ENCODE measurements around the gene MSH2. TPM values are rescaled to one million over a fixed set of nuclear protein-coding genes. Genes with fewer than 3 reads are reported as not detected.

MSH2 gene
- total RNA-seq, 1 donor from 2014 or later = 16.0 TPM

DNA sequence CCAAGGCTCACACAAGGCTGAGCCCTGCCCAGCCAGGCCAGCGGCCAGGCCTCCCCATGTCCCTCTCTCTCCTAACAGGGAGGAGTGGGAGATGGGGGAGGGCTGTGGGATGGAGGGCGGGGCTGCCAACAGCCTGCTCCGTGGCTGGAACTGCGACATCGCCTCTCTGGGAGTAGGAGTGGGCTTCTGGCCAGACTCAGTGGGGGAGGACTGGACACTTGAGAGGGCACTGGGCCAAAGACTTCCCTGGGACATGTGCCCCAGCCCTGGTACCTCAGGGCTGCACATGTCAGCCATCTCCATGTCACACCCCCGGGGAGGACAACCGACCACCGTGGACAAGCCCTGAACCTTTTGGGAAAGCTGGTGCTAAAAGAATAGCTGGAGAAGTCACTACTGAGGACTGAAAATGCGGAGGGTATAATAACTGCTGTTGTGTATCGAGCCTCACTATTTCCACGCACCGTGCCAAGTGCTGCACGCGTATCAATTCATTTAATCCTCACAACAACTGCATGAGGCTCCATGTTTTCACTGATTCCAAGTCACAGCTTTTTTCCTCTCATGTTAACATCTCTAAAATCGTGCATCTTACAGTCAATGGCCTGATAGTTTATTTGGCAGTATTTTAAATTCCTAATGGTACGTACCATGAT is 127.3 kb downstream of the MSH2 start:
- no peak overlapping the region for H3K4me2 ChIP-seq (ENCODE audit: low read length)
- no peaks in the 10 kb centered on the region for H3K36me3 Mint-ChIP-seq (ENCODE audit: low read depth, unreplicated experiment)
- FAIRE-seq (no peak), DNase-seq (ENCODE audit: low read depth) (no peak)
- H3K79me2 ChIP-seq (ENCODE audit: insufficient read depth, low read length) = no peaks in the 10 kb centered on the region
- peaks cover 11% of the 10 kb centered on the region for H3K27me3 Mint-ChIP-seq (ENCODE audit: low read depth, unreplicated experiment)
- H3K36me3 ChIP-seq (ENCODE audit: insufficient read depth, low read length) = no peaks in the 10 kb centered on the region
- H3K27ac Mint-ChIP-seq (ENCODE audit: unreplicated experiment) = no peak overlapping the region
- no peaks in the 10 kb centered on the region for H3K9me3 Mint-ChIP-seq (ENCODE audit: unreplicated experiment)
- H3K4me1 ChIP-seq (ENCODE audit: insufficient read depth, low read length) = peaks cover 27% of the 10 kb centered on the region
- TF ChIP-seq EZH2 (IDR thresholded peaks at IDR 0.05; ENCODE audit: insufficient read depth, low read length) = no peak
- TF ChIP-seq, protein P1, sequence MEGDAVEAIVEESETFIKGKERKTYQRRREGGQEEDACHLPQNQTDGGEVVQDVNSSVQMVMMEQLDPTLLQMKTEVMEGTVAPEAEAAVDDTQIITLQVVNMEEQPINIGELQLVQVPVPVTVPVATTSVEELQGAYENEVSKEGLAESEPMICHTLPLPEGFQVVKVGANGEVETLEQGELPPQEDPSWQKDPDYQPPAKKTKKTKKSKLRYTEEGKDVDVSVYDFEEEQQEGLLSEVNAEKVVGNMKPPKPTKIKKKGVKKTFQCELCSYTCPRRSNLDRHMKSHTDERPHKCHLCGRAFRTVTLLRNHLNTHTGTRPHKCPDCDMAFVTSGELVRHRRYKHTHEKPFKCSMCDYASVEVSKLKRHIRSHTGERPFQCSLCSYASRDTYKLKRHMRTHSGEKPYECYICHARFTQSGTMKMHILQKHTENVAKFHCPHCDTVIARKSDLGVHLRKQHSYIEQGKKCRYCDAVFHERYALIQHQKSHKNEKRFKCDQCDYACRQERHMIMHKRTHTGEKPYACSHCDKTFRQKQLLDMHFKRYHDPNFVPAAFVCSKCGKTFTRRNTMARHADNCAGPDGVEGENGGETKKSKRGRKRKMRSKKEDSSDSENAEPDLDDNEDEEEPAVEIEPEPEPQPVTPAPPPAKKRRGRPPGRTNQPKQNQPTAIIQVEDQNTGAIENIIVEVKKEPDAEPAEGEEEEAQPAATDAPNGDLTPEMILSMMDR (IDR thresholded peaks at IDR 0.05; ENCODE audit: insufficient read depth, low read depth, low read length) = no peak
- H3K4me3 Mint-ChIP-seq (ENCODE audit: unreplicated experiment) = no peak overlapping the region
- H3K27ac ChIP-seq (ENCODE audit: low read depth, low read length) = no peak overlapping the region
- no peaks in the 10 kb centered on the region for H4K20me1 ChIP-seq (ENCODE audit: insufficient read depth, low read length)
- no peaks in the 10 kb centered on the region for H3K9me3 ChIP-seq (ENCODE audit: insufficient read depth, low read depth, low read length)
- H3K9ac ChIP-seq (ENCODE audit: low read length) = no peak overlapping the region
- no peak overlapping the region for H3K4me3 ChIP-seq (ENCODE audit: insufficient read depth, low read depth, low read length)
- no peaks in the 10 kb centered on the region for H3K27me3 ChIP-seq (ENCODE audit: insufficient read depth, low read length)
- no peak overlapping the region for H2AFZ ChIP-seq (ENCODE audit: low read depth, low read length)
- H3K4me1 Mint-ChIP-seq (ENCODE audit: low read depth, unreplicated experiment) = peaks cover 17% of the 10 kb centered on the region

DNA sequence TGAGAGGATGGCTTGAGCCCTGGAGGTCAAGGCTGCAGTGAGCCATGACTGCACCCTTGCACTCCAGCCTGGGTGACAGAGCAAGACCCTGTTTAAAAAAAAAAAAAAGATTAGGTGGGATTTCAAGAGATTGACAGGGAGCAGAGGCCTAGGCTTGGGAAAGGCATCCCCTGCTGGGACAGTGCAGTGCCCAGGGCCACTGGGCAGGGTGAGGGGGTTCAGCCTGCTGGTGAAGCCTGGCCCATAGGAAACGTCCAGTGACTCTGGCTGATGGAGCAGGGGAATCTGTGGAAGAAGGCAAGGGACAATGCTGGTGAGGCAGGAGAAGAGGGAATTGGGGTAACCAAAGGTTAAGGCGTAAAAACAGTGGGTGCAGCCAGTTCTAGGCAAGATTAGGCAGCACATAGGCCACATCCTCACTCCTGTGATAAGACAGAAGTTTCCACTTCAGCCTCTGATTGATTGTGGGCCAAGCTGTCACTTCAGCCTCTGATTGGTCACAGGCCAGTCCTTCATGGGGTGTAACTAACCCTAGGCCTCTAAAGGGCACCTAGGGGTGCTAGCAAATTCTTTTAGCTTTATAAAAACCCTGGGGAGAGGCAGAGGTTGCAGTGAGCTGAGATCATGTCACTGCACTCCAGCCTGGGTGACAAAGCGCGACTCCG is 128.6 kb downstream of the MSH2 start:
- H3K4me3 Mint-ChIP-seq (ENCODE audit: unreplicated experiment) = no peak overlapping the region
- no peak overlapping the region for H2AFZ ChIP-seq (ENCODE audit: low read depth, low read length)
- H3K79me2 ChIP-seq (ENCODE audit: insufficient read depth, low read length) = no peaks in the 10 kb centered on the region
- no peak overlapping the region for H3K4me2 ChIP-seq (ENCODE audit: low read length)
- no peak overlapping the region for H3K27ac ChIP-seq (ENCODE audit: low read depth, low read length)
- no peaks in the 10 kb centered on the region for H4K20me1 ChIP-seq (ENCODE audit: insufficient read depth, low read length)
- H3K36me3 ChIP-seq (ENCODE audit: insufficient read depth, low read length) = no peaks in the 10 kb centered on the region
- no peaks in the 10 kb centered on the region for H3K9me3 Mint-ChIP-seq (ENCODE audit: unreplicated experiment)
- no peak overlapping the region for H3K27ac Mint-ChIP-seq (ENCODE audit: unreplicated experiment)
- no peak overlapping the region for H3K4me3 ChIP-seq (ENCODE audit: insufficient read depth, low read depth, low read length)
- H3K9ac ChIP-seq (ENCODE audit: low read length) = no peak overlapping the region
- H3K36me3 Mint-ChIP-seq (ENCODE audit: low read depth, unreplicated experiment) = no peaks in the 10 kb centered on the region
- no peaks in the 10 kb centered on the region for H3K27me3 ChIP-seq (ENCODE audit: insufficient read depth, low read length)
- peaks cover 29% of the 10 kb centered on the region for H3K4me1 Mint-ChIP-seq (ENCODE audit: low read depth, unreplicated experiment)
- DNase-seq (ENCODE audit: low read depth) (no peak), FAIRE-seq (no peak)
- H3K27me3 Mint-ChIP-seq (ENCODE audit: low read depth, unreplicated experiment) = peaks cover 5% of the 10 kb centered on the region
- H3K9me3 ChIP-seq (ENCODE audit: insufficient read depth, low read depth, low read length) = no peaks in the 10 kb centered on the region
- no peak for TF ChIP-seq EZH2 (IDR thresholded peaks at IDR 0.05; ENCODE audit: insufficient read depth, low read length)
- TF ChIP-seq, protein P1 (IDR thresholded peaks at IDR 0.05; ENCODE audit: insufficient read depth, low read depth, low read length) = no peak
- peaks cover 39% of the 10 kb centered on the region for H3K4me1 ChIP-seq (ENCODE audit: insufficient read depth, low read length)

Small RNA genes lying within 50 kb of the gene (microRNA-seq; reads per million reads assigned to microRNA genes)
- not detected for gene MIR559

Other genes starting within 250 kb of the MSH2 start
- gene STPG4, start 247.8 kb upstream of the MSH2 start, total RNA-seq = 0.55 and 0.64 TPM in 2 replicates
- 749 and 839 TPM in 2 replicates for gene CALM2, start 226.6 kb upstream of the MSH2 start, total RNA-seq
- 15.2 and 23.5 TPM in 2 replicates for gene EPCAM, start 33.8 kb upstream of the MSH2 start, total RNA-seq
- 0.14 and 0.29 TPM in 2 replicates for gene KCNK12, start 167.8 kb downstream of the MSH2 start, total RNA-seq

All from astrocyte (in vitro differentiated cells and primary cell).